Prostate gland (tissue), 2 donors: ENCODE measurements around the gene POLDIP2. TPM values are rescaled to one million over a fixed set of nuclear protein-coding genes. Genes with fewer than 3 reads are reported as not detected.

Source experiments
- microRNA-seq: library from miRNA; unstranded; fragments of <30 nt; microRNA quantifications from one replicate; pipeline ENCODE4, GENCODE V29; 2016
- total RNA-seq, 2 donors: library from RNA; depleted of rRNA; stranded (reverse); fragments of >200 nt; gene quantifications; one replicate each; pipeline ENCODE4 v1.1.0, GENCODE V29; 2016

The POLDIP2 gene
- total RNA-seq, 2 donors from 2014 or later = 94.4 to 140 TPM

Small RNA genes within 50 kb of the gene (microRNA-seq; reads per million reads assigned to microRNA genes)
- gene MIR4723 = 0.42 reads per million

Other genes with a start within 250 kb of the POLDIP2 start
- 100 to 1,000 TPM in 1 of 2 donors, 10 to 100 TPM in 1; 11.8 to 127 TPM for gene TMEM97, start 38.3 kb downstream of the POLDIP2 start, total RNA-seq
- 10 to 100 TPM; 45.2 to 55.0 TPM for gene IFT20, start 22.1 kb downstream of the POLDIP2 start, total RNA-seq
- 10 to 100 TPM; 32.2 to 63.1 TPM for gene TNFAIP1, start 21.8 kb downstream of the POLDIP2 start, total RNA-seq
- gene SEBOX, start 7.7 kb upstream of the POLDIP2 start, total RNA-seq = not detected
- gene VTN, start 12.8 kb upstream of the POLDIP2 start, total RNA-seq = 10 to 100 TPM in 1 of 2 donors, under 1 TPM in 1; 0.14 to 57.8 TPM
- 10 to 100 TPM; 20.6 to 21.4 TPM for gene SARM1, start 14.2 kb upstream of the POLDIP2 start, total RNA-seq
- 10 to 100 TPM; 14.9 to 20.1 TPM for gene SLC46A1, start 48.7 kb upstream of the POLDIP2 start, total RNA-seq
- gene SLC13A2, start 116.1 kb upstream of the POLDIP2 start, total RNA-seq = under 1 TPM; 0.09 to 0.68 TPM
- gene FOXN1, start 148.8 kb upstream of the POLDIP2 start, total RNA-seq = 1 to 10 TPM in 1 of 2 donors, under 1 TPM in 1; 0.64 to 1.2 TPM
- gene UNC119, start 195.1 kb upstream of the POLDIP2 start, total RNA-seq = 100 to 1,000 TPM in 1 of 2 donors, 10 to 100 TPM in 1; 51.1 to 154 TPM
- 100 to 1,000 TPM in 1 of 2 donors, 10 to 100 TPM in 1; 68.7 to 131 TPM for gene PIGS, start 214.0 kb upstream of the POLDIP2 start, total RNA-seq
- 10 to 100 TPM; 49.5 to 55.0 TPM for gene ALDOC, start 219.4 kb upstream of the POLDIP2 start, total RNA-seq
- 10 to 100 TPM in 1 of 2 donors, 1 to 10 TPM in 1; 4.6 to 17.3 TPM for gene SPAG5, start 241.5 kb upstream of the POLDIP2 start, total RNA-seq